ENCODE results near the gene AMPD3.
A peak's percentile ranks its signal among the peaks of the same experiment; 100 is the strongest.

AMPD3 gene

GRCh38 chr11:10487002-10487647, 32.1 kb downstream of the AMPD3 start:
- Histone ChIP-seq H3K4me3 (ENCODE audit: low read depth, low read length) (no peak overlapping the region), H3K9ac (ENCODE audit: low read length) (no peak overlapping the region), H3K23ac (ENCODE audit: low read length) (no peak overlapping the region), H4K12ac (ENCODE audit: low read depth, low read length) (no peak overlapping the region), H3K14ac (ENCODE audit: low read length) (no peak overlapping the region), H3K18ac (ENCODE audit: low read length) (no peak overlapping the region), H3K9me3 (ENCODE audit: insufficient read depth, low read depth, low read length) (peaks cover 2% of the 10 kb centered on the region), H3K4me1 (ENCODE audit: control insufficient read depth in 1 of 2, insufficient read depth in 2 of 2, low read length in 2 of 2) (peaks cover 0 to 5% of the 10 kb centered on the region in 2 experiments), H2BK12ac (ENCODE audit: low read length) (no peak overlapping the region), H2AFZ (ENCODE audit: insufficient read depth, low read length, poor library complexity) (no peak overlapping the region), H3K4me2 (ENCODE audit: low read length) (no peak overlapping the region), H3K79me2 (ENCODE audit: control insufficient read depth, insufficient read depth, low read length, poor library complexity) (no peaks in the 10 kb centered on the region), H3K36me3 (ENCODE audit: control insufficient read depth in 1 of 2, insufficient read depth in 2 of 2, low read length in 2 of 2) (no peaks in the 10 kb centered on the region), H3K27me3 (ENCODE audit: insufficient read depth, low read length) (no peaks in the 10 kb centered on the region), H2AK5ac (ENCODE audit: low read length) (no peak overlapping the region), H3K79me1 (ENCODE audit: low read length) (no peaks in the 10 kb centered on the region), H2BK120ac (ENCODE audit: insufficient read depth, low read length, poor library complexity) (no peak overlapping the region), H4K8ac (ENCODE audit: low read depth, low read length) (no peak overlapping the region), H4K91ac (ENCODE audit: low read depth, low read length) (no peak overlapping the region), H2BK5ac (ENCODE audit: low read depth, low read length, poor library complexity) (no peak overlapping the region), H3K4ac (ENCODE audit: low read depth, low read length) (no peak overlapping the region), H3K27ac (ENCODE audit: low read depth, low read length) (no peak overlapping the region)
- no peak for DNase-seq
- WGBS (ENCODE audit: extremely low coverage, insufficient coverage, insufficient read length) = no CpG with 5 or more reads among the region's 16 CpGs

DNA sequence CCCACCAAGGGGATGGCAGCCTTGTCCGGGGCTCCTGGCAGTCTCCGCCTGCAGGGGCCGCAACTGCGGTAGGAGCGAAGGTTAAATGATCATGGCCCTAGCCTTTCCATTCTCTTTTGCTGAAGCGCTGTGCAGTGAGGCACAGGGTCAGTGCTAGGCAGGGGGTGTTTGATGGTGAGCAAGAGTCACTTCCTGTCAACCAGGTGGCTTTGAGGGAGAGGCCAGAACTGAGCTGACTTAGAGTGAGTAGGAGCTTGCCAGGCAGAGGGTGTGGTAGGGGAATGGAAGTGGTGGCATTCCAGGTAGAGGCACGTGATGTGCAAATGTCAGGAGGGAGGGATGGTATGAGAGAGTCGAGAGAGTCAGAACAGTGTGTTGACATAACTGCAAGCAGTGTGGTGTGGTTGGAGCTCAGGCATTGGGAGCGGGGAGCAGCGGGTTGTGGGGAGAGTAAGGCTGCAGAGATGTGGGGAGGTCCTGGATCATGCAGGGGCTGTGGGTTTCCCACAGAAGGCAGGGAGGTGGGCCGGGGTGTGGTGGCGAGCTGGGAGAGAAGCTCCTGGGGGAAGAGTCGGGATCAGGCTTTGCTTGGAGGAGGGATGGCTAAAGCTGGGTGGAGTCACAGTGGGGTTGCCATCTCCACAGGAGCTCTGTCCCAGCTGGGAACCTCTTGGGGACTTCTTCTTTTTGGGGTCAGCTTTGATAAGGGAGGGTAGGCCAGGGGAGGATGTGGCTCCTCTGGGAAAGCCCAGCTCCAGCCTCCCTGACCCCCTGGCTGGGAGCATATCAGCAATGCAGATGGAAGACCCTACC, 33.3 kb downstream of the AMPD3 start:
- H3K4ac ChIP-seq (ENCODE audit: low read depth, low read length) = no peak overlapping the region
- no peaks in the 10 kb centered on the region for H3K36me3 ChIP-seq (ENCODE audit: control insufficient read depth in 1 of 2, insufficient read depth in 2 of 2, low read length in 2 of 2)
- H3K9me3 ChIP-seq (ENCODE audit: insufficient read depth, low read depth, low read length) = peaks cover 2% of the 10 kb centered on the region
- H3K4me3 ChIP-seq (ENCODE audit: low read depth, low read length) = no peak overlapping the region
- no peak overlapping the region for H2AFZ ChIP-seq (ENCODE audit: insufficient read depth, low read length, poor library complexity)
- no peak overlapping the region for H4K12ac ChIP-seq (ENCODE audit: low read depth, low read length)
- H3K18ac ChIP-seq (ENCODE audit: low read length) = no peak overlapping the region
- H2AK5ac ChIP-seq (ENCODE audit: low read length) = no peak overlapping the region
- H4K91ac ChIP-seq (ENCODE audit: low read depth, low read length) = no peak overlapping the region
- peak in 1 of 2 donors; percentile 48 for DNase-seq
- no peak overlapping the region for H3K14ac ChIP-seq (ENCODE audit: low read length)
- H3K79me2 ChIP-seq (ENCODE audit: control insufficient read depth, insufficient read depth, low read length, poor library complexity) = no peaks in the 10 kb centered on the region
- H3K23ac ChIP-seq (ENCODE audit: low read length) = no peak overlapping the region
- WGBS (ENCODE audit: extremely low coverage, insufficient coverage, insufficient read length) = no CpG with 5 or more reads among the region's 13 CpGs
- H3K9ac ChIP-seq (ENCODE audit: low read length) = no peak overlapping the region
- H2BK5ac ChIP-seq (ENCODE audit: low read depth, low read length, poor library complexity) = no peak overlapping the region
- no peak overlapping the region for H3K27ac ChIP-seq (ENCODE audit: low read depth, low read length)
- no peaks in the 10 kb centered on the region for H3K27me3 ChIP-seq (ENCODE audit: insufficient read depth, low read length)
- no peak overlapping the region for H2BK120ac ChIP-seq (ENCODE audit: insufficient read depth, low read length, poor library complexity)
- no peak overlapping the region for H4K8ac ChIP-seq (ENCODE audit: low read depth, low read length)
- no peaks in the 10 kb centered on the region for H3K79me1 ChIP-seq (ENCODE audit: low read length)
- peaks cover 0 to 5% of the 10 kb centered on the region in 2 experiments for H3K4me1 ChIP-seq (ENCODE audit: control insufficient read depth in 1 of 2, insufficient read depth in 2 of 2, low read length in 2 of 2)
- H2BK12ac ChIP-seq (ENCODE audit: low read length) = no peak overlapping the region
- H3K4me2 ChIP-seq (ENCODE audit: low read length) = no peak overlapping the region

DNA sequence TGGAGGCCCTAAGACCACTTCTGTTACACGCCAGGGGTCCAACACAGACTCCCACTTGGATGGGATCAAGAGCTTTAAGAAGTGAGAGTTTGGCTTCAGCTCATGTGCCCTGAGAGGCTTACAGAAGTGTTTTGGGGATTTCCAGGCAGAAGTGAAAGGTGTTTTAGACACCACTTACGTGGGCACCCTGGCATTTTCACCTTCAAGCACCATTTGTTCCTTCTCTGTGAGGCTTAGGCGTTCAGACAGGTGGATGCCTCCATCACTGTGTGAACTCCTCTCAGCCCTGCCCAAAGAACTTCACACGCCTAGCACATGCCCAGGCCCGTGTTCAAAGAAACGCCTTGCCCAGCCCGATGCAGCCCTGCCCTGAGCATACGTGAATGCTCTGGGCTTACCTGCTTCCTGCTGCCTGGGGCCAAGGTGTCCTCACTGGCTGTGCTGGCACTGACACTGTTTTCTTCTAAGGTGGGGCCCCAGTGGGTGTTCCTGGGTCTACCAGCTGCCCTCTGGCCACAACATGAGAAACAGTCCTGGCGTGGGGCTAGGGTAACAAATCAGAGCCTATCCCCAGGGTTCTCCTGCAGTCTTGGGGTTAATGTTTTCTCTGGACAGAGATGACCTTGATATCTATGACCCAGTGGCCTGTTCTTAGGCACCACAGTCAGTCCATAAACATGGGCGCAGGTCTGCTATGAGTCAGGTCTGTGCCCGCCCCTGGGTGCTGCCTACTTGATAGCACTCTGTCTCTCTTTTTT, 34.0 kb downstream of the AMPD3 start:
- no peak for DNase-seq

DNA sequence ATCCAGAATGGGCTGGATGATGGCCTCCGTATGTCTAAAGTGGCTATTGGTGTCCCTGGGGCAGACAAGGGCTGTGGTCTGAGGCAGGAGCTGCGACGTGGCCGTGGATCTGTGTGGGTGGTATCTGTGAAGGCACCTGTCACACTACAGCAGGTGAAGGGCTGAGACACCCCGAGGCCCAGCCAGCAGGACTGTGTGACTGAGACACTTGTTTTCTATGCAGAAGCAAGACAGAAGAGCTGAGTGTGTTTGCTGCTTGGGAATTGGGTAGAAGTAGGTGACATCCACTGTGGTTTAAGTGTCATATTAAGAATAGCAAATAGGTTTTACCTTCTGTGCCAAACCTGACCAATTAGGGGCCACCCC, 35.0 kb downstream of the AMPD3 start:
- Histone ChIP-seq H3K27me3 (ENCODE audit: insufficient read depth, low read length) (no peaks in the 10 kb centered on the region), H2BK12ac (ENCODE audit: low read length) (no peak overlapping the region), H3K4ac (ENCODE audit: low read depth, low read length) (no peak overlapping the region), H4K8ac (ENCODE audit: low read depth, low read length) (no peak overlapping the region), H3K4me3 (ENCODE audit: low read depth, low read length) (no peak overlapping the region), H2AFZ (ENCODE audit: insufficient read depth, low read length, poor library complexity) (no peak overlapping the region), H3K4me1 (ENCODE audit: control insufficient read depth in 1 of 2, insufficient read depth in 2 of 2, low read length in 2 of 2) (peaks cover 0 to 5% of the 10 kb centered on the region in 2 experiments), H2BK120ac (ENCODE audit: insufficient read depth, low read length, poor library complexity) (no peak overlapping the region), H3K36me3 (ENCODE audit: control insufficient read depth in 1 of 2, insufficient read depth in 2 of 2, low read length in 2 of 2) (no peaks in the 10 kb centered on the region), H3K4me2 (ENCODE audit: low read length) (no peak overlapping the region), H4K12ac (ENCODE audit: low read depth, low read length) (no peak overlapping the region), H3K27ac (ENCODE audit: low read depth, low read length) (no peak overlapping the region), H3K79me2 (ENCODE audit: control insufficient read depth, insufficient read depth, low read length, poor library complexity) (no peaks in the 10 kb centered on the region), H3K9me3 (ENCODE audit: insufficient read depth, low read depth, low read length) (peaks cover 2% of the 10 kb centered on the region), H4K91ac (ENCODE audit: low read depth, low read length) (no peak overlapping the region), H3K9ac (ENCODE audit: low read length) (no peak overlapping the region), H3K79me1 (ENCODE audit: low read length) (no peaks in the 10 kb centered on the region), H2BK5ac (ENCODE audit: low read depth, low read length, poor library complexity) (no peak overlapping the region), H3K14ac (ENCODE audit: low read length) (no peak overlapping the region), H2AK5ac (ENCODE audit: low read length) (no peak overlapping the region), H3K18ac (ENCODE audit: low read length) (no peak overlapping the region), H3K23ac (ENCODE audit: low read length) (no peak overlapping the region)
- no CpG with 5 or more reads among the region's 5 CpGs for WGBS (ENCODE audit: extremely low coverage, insufficient coverage, insufficient read length)
- DNase-seq = no peak

More for the DNA sequence above, 34.0 kb downstream of the AMPD3 start:
- Histone ChIP-seq H3K79me1 (ENCODE audit: low read length) (no peaks in the 10 kb centered on the region), H2BK12ac (ENCODE audit: low read length) (no peak overlapping the region), H3K79me2 (ENCODE audit: control insufficient read depth, insufficient read depth, low read length, poor library complexity) (no peaks in the 10 kb centered on the region), H4K8ac (ENCODE audit: low read depth, low read length) (no peak overlapping the region), H3K14ac (ENCODE audit: low read length) (no peak overlapping the region), H3K9ac (ENCODE audit: low read length) (no peak overlapping the region), H2AK5ac (ENCODE audit: low read length) (no peak overlapping the region), H3K36me3 (ENCODE audit: control insufficient read depth in 1 of 2, insufficient read depth in 2 of 2, low read length in 2 of 2) (no peaks in the 10 kb centered on the region), H3K4me1 (ENCODE audit: control insufficient read depth in 1 of 2, insufficient read depth in 2 of 2, low read length in 2 of 2) (peaks cover 0 to 5% of the 10 kb centered on the region in 2 experiments), H3K4ac (ENCODE audit: low read depth, low read length) (no peak overlapping the region), H4K91ac (ENCODE audit: low read depth, low read length) (no peak overlapping the region), H2BK5ac (ENCODE audit: low read depth, low read length, poor library complexity) (no peak overlapping the region), H3K4me2 (ENCODE audit: low read length) (no peak overlapping the region), H2AFZ (ENCODE audit: insufficient read depth, low read length, poor library complexity) (no peak overlapping the region), H3K9me3 (ENCODE audit: insufficient read depth, low read depth, low read length) (peaks cover 2% of the 10 kb centered on the region), H3K4me3 (ENCODE audit: low read depth, low read length) (no peak overlapping the region), H3K27ac (ENCODE audit: low read depth, low read length) (no peak overlapping the region), H3K23ac (ENCODE audit: low read length) (no peak overlapping the region), H3K18ac (ENCODE audit: low read length) (no peak overlapping the region), H4K12ac (ENCODE audit: low read depth, low read length) (no peak overlapping the region), H2BK120ac (ENCODE audit: insufficient read depth, low read length, poor library complexity) (no peak overlapping the region), H3K27me3 (ENCODE audit: insufficient read depth, low read length) (no peaks in the 10 kb centered on the region)
- no CpG with 5 or more reads among the region's 11 CpGs for WGBS (ENCODE audit: extremely low coverage, insufficient coverage, insufficient read length)
